HG03442 (cell line): ENCODE data around the gene NFE2L1.
"Not testable (repeated sequence)": the region's sequence is repeated elsewhere in the genome, so short reads cannot be mapped to it uniquely, and the experiment has no call there.

Experiments used
- ATAC-seq: cut with Tn5 transposase; IDR thresholded peaks from one replicate; pipeline ENCODE4 v1.9.1; 2021; ENCODE audit warnings: mild to moderate bottlenecking, moderate library complexity; ENCODE audit not compliant: unreplicated experiment

The NFE2L1 gene

DNA sequence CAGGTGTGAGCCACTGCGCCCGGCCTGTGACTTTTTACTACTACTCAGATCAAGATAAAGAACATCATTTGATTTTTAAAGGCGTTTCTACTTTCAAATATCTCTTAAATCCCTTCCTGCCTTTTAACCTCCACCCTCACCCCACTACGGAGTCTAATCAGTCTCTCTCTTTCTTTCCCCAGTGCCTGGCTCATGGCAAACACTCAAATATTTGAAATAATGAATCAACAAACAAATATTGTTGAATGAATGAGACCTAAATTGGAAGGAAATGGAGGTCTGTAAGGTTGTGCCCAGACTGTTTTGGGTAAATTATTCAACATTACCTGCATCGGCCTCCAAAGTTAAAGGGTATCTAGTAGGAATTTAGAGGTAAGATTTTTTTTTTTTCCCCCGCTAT lies 25.3 kb upstream of the NFE2L1 start:
- no peak for ATAC-seq

DNA sequence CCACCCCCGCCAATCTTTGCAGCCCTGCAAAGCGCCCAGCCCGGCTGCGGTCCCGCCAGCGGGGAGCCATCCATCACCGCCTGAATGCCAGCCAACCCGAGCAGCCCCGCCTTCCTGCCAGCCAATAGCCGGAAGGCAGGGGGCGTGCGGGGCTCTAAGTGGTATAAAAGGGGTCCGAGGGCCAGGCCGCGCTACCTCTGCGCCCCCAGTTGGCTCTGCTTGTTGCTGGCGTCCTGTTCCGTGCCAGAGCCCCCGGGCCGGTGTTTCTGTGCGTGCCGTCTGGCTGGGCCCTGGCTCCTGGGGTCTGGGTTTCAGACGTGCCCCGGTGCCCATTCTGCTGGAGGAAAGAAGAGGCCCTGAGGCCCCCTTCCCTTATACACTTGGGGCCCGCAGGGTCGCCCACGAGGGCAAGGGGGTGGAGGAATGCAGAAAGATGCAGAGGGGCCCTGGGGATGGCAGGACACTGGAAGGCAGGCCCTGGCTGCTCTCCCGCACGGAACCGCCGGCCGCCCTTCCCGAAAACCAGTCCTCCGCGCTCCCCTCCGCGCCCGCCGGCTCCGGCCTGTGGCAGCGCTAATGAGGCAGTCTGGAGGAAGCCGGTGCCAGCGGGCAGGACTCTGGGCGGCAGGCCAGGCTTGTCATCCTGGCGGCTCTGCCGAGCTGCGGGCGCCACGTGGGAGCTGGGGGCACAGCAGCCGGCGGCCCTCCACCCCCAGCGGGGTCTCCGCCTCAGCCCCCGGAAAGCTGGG lies 24.6 kb upstream of the NFE2L1 start:
- ATAC-seq = no peak

DNA sequence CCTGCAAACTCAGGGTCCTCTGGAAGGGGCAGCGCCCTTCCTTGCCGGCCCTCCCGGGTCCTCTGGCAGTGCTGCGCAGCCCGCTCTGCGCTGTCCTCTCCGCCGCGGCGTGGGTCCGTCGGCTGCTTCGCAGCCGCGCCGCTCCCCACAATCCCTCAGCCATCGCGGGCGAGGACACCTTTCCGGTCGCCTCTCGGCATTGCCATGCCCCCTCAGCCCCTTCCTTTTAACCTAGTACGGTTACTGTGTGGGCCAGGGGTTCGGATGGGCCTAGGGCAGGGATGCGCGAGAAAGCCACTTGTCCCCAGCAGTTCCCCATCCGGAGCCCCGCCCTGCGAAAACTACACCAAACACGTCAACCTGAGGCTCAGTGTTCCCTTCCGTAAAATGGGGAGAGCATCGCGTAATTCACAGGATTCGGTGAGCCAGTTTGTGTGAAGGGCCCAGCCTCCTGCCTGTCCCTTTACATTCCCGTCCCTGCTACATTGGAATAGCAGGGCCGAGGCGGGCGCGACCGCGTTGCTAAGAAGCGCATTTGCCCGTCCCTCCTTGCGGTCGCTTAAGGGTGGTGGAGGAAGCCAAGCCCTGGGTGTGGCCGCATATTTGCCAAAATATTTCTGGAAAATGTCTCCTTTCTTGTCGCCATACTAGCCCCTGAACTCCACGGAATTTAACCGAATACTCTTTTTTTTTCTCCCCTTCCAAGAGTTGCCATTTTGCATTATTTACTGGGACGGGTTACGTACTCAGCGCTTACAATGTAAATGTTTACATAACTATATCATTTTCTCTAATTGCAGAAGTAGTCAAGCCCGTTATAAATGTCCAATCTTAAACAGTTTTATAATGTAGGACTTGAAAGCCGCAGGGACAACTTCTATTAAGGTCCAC lies 23.8 kb upstream of the NFE2L1 start:
- peak; percentile 3 for ATAC-seq

DNA sequence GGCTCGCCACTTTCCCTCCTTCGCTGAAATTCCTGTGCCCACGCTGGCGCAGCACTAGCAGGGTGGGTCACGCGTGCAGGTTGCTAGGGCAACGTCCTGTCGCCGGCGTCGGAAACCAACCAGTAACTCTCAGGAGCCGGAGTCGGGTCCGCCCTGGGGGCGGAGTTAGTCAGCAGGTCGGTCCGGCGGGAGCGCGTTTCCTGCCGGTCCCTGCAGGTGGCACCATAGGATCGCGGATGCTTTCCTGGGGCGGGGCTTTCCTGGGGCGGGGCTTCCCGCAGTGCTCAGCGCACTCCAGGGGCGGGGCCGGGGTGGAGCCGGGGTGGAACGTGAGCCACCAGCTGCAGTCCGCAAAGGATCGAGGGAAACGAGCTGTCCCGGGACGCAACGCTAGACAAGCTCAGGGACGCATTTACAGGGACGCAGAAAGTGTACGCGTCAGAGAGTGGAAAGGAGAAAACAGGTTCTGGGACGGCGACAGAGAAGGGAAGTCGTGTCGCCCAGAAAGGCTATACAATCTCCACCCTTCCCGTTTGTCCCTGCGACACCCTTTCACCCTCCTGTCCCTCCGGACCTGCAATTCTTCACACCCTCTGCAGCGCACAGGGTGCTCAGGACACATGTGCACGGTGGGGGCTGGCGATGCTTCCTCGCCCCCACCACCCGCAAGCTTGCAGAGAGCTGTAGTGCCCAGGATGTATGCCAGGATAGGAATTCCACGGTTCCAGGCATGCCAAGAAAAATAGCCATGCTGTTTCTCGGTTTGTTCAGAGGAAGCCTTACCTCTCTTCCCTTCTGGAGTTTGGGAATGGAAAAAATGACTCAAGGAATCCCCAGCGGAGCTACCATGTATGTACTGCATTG lies 22.9 kb upstream of the NFE2L1 start:
- peak; percentile 82 for ATAC-seq

DNA sequence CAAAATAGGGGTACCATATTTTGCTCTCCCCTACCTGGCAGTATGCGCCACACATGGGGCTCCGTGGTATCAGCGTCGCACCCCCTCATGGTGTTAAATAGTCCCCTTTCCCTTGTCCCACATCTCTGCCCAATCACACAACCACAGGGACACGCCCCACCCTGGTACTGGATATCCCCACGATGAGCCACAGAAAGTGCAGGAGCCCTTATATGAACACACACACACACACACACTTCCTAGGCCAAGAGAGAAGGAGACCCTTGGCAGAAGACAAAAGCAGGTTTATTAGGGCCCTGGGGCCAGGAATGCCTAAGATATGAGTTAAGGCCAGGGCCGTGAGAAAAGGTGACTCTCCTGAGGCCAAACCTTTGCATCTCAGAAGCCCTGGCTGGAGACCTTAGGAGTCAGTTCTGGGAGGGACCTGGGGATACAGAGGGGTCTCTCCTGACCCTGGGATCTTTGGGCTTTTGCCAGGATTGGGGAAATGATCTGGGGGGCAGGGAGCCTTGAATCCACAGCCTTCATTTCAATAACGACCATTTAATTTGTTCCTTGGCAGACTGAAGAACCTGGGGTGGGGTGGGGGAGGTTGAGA lies 22.2 kb upstream of the NFE2L1 start:
- ATAC-seq = no peak

DNA sequence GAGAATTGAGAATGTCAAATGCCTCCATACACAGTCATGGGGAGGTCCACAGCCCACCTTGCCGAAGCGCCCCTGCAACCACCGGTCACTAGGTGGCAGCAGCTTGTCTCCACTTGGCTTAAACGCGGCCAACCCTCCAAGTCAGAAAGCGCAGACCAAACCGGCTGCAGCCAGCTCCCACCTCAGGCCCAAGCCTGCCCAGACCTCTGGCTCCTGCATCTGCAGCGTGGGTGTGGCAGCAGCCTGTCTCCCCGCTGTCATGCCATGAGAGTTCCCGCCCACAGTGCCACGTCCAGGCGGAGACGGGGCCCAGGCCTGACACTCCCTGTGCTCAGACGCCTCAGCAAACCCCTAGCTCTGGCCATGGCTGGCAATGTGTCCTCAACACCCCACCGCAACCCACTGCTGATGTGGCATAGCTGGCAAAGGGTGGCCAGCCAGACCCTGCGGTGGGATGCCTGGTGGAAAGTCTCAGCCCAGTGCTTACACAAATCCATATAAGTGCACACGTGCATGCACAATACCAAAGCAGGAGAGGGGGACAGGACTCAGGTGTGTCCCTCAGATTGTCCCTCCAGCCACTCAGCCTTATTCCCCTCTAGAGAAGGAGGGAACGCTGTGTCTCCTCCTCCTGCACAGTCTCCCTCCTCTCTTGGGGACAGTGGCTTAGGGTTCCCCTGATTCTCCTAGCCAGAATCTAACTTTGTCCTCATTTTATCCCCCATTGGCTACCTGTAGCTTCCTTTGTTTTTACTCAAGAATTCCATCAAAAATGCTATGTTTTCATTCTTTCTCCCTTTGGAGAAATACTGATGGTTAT lies 21.4 kb upstream of the NFE2L1 start:
- no peak for ATAC-seq

GRCh38 chr17:48027322-48027981 lies 20.7 kb upstream of the NFE2L1 start:
- ATAC-seq = no peak

DNA sequence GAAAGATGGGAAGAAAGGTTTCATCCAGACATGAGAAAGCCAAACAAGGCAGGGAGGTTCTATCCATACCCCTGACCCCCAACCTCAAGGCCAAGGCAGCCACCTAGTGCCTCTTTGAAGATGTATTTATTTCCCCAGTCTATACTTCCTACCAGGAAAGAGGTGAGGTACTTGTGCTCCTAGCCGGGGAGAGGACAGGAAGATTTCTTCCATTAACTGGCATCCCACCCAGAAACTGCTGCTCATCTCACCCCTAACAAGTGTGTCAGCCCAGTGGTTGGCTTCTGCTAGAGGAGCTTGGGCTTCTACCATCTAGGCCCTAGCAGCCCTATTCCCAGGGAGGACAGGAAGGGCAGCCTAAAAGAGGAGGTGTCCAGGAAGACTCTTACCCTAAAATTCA lies 19.4 kb upstream of the NFE2L1 start:
- no peak for ATAC-seq

GRCh38 chr17:48030531-48030930 lies 17.6 kb upstream of the NFE2L1 start:
- no peak for ATAC-seq

- ATAC-seq = no peak
Observed at GRCh38 chr17:48031966-48032365, 16.2 kb upstream of the NFE2L1 start.

GRCh38 chr17:48034734-48035133 lies 13.4 kb upstream of the NFE2L1 start:
- not testable (repeated sequence) for ATAC-seq

DNA sequence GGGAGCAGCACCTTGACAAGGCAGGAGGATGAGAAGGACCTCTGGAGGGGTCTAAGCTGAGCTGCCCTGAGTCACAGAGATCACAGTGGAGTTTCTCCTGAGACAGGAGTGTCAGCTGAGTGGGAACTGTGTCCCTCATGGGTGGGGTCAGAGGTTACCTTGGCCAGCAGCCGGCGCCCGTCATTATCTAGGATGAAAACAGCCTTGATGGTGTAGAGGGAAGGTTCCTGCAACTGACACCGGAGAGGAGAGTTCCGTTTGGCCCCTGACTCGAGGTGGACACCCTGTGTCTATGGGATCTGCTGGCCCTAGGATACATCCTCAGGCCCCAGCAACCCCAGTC lies 11.5 kb upstream of the NFE2L1 start:
- no peak for ATAC-seq

- peak; percentile 57 for ATAC-seq
Observed at GRCh38 chr17:48037036-48037837, 10.9 kb upstream of the NFE2L1 start, which contains the start of gene COPZ2. COPZ2 (minus strand) TSS chr17:48037797; CDS start chr17:48037777, 20 bp downstream.

DNA sequence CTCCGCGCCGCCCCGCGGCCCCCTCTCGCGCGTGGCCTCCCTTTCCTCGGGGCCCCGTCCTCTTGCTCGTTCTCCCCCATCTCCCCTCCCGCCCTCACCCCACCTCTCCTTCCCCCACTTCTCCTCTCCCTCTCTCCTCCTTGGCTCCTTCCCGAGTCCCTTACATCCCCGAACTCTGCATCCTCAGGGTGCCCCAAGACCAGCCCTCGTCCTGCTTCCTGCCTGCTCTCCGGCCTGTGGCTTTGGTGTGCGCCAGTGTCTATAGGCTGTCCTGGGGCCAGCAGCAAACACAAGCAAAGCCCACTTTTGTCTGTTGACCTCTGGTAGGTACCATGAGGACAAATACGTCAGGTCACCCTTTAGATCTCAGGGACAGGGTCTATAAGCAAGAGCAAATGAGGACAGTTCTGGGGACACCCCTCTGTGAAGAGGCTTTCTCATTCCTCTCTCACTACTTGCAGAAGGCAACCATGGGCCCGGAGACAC lies 10.3 kb upstream of the NFE2L1 start:
- ATAC-seq = no peak

DNA sequence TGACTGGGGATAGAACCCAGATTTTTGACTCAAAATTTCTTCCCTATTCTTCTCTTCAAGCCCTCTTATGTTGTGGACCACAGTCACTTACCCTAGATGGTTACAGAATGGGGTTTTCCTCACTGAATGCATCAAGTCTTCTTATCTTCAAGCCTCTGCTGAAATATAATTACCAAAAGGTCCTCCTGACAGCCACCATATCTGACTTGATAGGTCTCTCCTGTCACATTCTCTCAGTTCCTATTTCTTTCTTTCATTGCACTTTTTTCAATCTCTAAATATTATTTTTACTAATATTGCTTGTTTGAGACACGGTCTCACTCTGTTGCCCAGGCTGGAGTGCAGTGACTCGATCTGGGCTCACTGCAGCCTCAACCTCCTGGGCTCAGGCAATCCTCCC lies 9.5 kb upstream of the NFE2L1 start:
- no peak for ATAC-seq

- ATAC-seq = no peak
Observed at GRCh38 chr17:48043176-48043575, 5.0 kb upstream of the NFE2L1 start.

DNA sequence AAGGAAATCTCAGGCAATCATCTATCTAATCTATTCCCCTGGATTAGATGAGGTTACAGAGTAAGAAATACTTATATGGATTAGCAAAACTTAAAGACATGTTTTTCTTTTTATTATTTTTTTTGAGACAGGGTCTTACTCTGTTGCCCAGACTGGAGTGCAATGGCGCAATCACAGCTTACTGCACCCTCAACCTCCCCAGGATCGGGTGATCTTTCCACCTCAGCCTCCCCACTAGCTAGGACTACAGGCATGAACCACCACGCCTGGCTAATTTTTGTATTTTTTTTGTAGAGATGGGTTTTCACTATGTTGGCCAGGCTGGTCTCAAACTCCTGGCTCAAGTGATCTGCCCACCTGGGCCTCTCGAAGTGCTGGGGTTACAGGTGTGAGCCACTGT lies 3.3 kb upstream of the NFE2L1 start:
- ATAC-seq = no peak

DNA sequence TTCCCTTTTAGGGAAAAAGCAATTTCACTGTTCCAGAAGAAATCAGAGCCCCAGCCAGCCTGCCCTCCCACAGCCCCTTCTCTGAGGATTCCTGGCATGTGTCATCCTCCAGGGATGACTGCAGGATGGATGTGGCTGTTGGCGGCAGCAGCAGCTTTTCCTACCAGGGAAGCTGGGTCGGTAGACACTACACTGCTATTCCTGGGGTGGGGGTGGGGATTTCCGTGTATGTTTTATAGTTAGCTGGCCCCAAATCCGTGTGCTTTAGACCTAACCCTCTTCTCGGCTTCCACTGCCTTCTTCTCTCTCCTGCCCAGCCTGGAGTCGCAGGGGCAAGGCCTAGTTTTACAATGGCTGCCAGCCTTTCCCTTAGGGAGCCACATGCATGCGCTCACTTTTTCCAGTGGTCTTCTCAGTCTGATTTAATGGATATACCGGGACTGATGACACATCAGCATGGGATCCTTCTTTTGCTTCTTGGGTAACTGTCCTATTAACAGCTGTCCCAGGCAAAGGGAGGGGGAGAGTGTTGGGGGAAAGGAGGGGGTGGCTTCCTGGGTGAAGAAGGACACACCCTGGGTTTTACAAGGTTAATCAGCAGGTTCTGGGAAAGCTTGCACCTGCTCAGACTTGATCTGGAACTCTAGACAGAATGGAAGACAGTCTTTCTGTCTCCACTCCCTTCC lies 2.7 kb upstream of the NFE2L1 start:
- ATAC-seq = no peak
